GM21529 (cell line): ENCODE data around the gene NUDT9.
A peak's percentile ranks its signal among the peaks of the same experiment; 100 is the strongest.
"Not testable (repeated sequence)": the region's sequence is repeated elsewhere in the genome, so short reads cannot be mapped to it uniquely, and the experiment has no call there.

Source experiments
- ATAC-seq: cut with Tn5 transposase; IDR thresholded peaks from one replicate; pipeline ENCODE4 v1.9.1; 2021; ENCODE audit not compliant: unreplicated experiment

Gene NUDT9

GRCh38 chr4:87422104-87423052 is at the start of gene NUDT9:
NUDT9 (plus strand) TSS chr4:87422573; CDS start chr4:87422906, 333 bp downstream.
- peak; percentile 85 for ATAC-seq

DNA sequence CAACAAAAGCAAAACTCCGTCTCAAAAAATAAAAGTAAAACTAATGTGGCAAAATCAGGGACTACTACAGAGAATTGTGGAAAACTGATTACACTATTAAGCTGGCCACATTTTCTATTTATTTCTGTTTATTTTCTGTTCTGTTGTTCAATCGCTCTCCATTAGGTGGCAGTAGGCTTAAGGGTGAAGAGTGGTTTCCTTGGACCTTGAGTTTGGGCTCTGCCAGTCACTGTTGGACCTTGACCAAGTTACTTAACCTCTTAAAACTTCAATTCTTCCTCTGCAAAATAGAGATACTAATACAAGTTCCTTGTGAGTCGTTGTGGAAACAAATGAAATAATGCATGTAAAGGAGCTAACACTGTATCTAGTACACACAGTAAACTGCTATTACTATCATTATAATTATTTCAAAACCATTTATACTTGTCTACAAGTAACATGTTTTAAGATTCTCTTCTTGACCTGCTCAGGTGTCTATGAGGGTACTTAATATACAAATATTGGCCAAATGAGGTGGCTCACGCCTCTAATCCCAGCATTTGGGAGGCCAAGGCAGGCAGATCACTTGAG is 46.6 kb upstream of the NUDT9 start:
- ATAC-seq = peak; percentile 67

GRCh38 chr4:87377816-87378215 is 44.6 kb upstream of the NUDT9 start:
- no peak for ATAC-seq

DNA sequence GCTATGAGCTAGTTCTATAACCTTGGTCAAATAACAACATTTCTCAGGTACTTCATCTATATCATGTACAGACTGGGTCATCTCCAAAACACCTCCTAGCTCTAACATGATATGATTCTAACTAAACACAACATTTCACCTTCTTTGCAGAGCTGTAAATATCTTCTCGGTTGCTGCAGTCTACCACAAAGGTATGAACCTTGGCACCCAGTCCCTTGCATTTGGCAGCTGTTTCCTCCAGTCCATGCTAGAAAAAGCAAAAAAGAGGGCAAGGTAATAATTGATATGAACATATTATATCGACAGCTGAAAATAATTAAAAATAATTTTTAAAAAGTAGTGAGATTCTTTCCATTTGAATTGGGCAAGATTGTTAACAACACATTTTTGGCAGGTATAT is 40.3 kb upstream of the NUDT9 start:
- ATAC-seq = no peak

GRCh38 chr4:87382931-87383330 is 39.4 kb upstream of the NUDT9 start:
- ATAC-seq = no peak

DNA sequence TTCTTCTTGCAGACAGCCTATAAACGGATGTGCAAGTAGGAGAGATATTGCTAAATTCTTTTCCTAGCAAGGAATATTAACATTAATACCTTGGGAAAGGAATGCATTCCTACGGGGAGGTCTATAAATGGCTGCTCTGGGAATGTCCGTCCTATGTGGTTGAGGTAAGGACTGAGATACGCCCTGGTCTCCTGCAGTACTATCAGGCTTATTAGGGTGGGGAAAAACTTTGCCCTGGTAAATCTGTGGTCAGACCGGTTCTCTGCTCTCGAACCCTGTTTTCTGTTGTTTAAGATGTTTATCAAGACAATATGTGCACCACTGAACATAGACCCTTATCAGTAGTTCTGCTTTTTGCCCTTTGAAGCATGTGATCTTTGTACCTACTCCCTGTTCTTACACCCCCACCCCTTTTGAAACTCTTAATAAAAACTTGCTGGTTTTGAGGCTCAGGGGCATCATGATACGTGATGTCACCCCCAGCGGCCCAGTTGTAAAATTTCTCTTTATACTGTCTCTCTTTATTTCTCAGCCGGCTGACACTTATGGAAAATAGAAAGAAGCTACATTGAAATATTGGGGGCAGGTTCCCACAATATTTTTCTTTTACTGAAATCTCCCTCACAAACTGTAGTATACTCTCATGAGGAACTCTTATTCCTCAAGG is 37.8 kb upstream of the NUDT9 start:
- ATAC-seq = not testable (repeated sequence)

GRCh38 chr4:87387237-87387636 is 35.1 kb upstream of the NUDT9 start:
- ATAC-seq = no peak

DNA sequence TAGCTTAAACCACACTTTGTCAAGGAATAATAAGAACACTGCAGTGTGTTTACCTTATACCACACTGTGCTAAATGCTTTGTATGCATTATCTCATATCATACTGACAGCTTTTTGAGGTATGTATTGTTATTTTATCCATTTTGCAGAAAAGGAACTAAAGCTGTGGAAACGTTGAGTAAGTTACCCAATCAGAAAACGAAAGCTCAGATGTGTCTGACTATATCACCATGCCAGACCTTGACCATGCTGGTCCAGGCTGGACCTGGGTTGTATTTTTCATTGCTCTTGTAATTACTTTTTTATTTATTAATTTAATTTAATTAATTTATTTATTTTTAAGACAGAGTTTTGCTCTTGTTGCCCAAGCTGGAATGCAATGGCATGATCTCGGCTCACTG is 33.5 kb upstream of the NUDT9 start:
- ATAC-seq = no peak

GRCh38 chr4:87390055-87390454 is 32.3 kb upstream of the NUDT9 start:
- ATAC-seq = not testable (repeated sequence)

GRCh38 chr4:87390551-87390890 is 31.9 kb upstream of the NUDT9 start:
- peak; percentile 3 for ATAC-seq

DNA sequence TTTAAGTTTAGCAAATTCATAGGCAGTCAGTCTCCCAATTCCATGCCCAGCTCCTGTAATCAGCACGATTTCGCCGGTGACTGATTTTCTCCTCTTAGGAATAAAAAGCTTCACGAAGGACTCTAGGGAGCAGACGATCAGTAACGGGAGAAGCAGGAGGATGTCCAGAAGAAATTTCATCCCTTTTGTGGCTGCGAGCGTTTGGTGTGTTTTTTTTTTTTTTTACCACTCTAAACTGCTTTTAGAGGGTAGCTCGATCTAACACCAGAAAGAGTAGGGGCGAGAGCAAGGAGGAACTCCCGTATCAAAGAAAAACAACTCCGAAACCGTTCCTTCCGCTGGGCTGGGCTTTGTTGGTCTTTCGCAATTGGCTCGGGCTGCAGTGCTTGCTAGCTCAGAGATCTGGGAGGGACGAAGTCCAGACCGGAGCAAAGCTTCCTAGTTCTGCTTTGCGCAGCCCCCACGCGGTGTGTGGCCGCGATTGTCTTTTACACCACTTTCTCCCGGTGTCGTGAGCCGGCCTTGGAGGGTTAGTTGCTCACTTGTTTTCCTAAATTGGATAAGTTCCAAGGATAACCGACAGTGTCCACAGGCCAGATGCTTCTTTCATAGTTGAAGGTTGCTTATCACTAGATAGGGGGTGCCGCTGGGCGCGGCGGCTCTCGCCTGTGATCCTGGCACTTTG is 31.3 kb upstream of the NUDT9 start, which contains the start of gene HSD17B11:
TSS of gene HSD17B11 (minus strand) at position 298 of the 685 bp plus-strand sequence. CDS start at position 180, 118 bp downstream.
- peak; percentile 99 for ATAC-seq

- peak; percentile 11 for ATAC-seq
Observed at GRCh38 chr4:87391576-87392054, 30.8 kb upstream of the NUDT9 start.

DNA sequence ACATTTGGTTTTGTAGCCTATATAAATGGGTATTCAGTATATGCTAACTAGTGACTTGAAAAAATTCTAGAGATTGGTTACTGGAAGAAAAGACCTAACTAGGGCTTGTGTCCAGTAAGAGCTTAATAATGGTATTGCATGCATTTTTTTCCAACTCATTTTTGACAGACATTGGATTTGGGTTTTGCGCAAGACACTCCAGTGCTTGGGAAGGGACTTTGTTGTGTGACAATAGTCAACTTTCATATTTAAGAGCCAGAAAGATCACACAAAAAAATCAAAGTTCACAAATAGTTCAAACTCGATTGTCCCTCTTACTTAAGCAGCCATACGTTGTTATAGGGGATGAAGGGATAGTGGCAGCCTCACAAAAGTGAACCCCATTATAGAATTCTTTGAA is 30.2 kb upstream of the NUDT9 start:
- ATAC-seq = no peak

GRCh38 chr4:87395073-87395472 is 27.3 kb upstream of the NUDT9 start:
- not testable (repeated sequence) for ATAC-seq

DNA sequence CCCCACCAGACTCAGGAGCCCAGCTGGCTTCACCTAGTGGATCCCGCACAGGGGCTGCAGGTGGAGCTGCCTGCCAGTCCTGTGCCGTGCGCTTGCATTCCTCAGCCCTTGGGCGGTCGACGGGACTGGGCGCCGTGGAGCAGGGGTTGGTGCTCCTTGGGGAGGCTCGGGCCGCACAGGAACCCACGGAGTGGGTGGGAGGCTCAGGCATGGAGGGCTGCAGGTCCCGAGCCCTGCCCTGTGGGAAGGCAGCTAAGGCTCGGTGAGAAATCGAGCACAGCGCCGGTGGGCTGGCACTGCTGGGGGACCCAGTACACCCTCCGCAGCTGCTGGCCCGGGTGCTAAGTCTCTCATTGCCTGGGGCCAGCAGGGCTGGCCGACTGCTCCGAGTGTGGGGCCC is 26.5 kb upstream of the NUDT9 start:
- not testable (repeated sequence) for ATAC-seq

DNA sequence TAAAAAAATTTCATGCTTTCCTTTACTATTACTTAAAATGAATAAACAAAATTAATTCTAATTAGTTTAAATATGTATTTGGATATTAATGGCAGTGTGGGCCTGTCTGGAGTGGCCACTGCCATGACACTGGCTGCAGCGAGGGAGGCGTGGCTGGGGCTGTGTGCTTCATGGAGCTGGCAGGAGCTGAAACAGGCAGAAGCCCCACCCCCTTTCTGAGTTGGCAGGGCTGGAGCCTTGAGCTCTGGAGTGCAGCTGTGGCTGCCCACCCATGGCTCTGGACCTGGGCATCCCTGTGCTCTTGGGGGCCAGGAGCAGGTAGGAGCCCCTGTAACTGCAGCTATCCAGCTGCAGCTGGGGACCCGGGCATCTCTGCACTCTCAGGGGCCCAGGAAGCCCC is 23.2 kb upstream of the NUDT9 start:
- ATAC-seq = no peak

DNA sequence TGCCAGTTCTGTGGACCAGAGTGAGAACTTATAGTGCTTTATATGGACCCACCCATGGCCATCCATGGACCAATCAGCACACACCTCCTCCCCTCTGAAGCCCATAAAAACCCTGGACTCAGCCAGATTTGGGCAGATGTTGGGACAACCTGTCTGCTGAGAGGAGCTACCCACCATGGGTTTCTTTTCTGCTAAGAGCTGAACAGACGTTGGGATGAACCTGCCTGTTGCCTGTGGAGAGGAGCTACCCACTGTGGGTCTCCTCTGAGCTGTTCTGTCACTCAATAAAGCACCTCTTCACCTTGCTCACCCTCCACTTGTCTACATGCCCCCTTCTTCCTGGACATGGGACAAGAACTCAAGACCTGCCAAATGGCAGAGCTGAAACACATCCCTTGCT is 22.4 kb upstream of the NUDT9 start:
- no peak for ATAC-seq

DNA sequence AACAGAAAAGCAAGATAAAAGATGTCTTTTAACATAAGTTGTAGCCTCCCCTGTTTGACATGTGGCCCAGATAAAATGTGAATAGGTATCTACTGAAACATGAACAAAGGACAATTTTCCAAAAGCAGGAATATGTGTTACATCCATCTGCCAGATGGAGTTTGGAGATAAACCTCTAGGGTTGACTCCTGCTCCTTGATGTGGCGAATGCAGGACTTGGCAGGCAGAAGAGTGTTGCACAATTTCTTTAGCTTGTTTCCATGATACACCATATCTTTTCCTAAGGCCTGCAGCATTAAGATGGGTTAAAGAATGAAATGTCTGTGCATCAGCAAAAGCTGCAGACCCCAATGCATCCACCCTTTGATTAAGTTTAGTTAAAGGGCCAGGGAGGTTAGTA is 18.6 kb upstream of the NUDT9 start:
- not testable (repeated sequence) for ATAC-seq

GRCh38 chr4:87405211-87405820 is 17.1 kb upstream of the NUDT9 start:
- no peak for ATAC-seq

DNA sequence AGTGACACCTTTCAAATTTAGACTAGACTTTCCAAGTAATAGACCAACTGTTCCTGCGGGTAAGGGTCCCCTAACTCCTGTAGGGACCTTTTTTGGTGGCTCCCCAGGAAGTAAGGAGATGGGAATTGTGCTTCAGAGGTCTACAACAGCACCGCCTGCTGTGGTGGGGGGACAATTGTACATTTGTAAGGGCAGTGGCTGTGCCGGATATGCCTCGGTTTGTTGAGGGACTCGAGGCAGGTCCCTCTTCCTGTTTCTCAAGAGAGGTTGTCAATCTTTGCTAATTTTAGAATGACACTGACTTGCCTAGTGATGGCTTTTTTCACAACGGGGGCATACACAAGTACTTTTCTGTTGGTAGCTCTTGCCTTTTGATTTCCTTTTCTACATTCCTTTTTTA is 15.9 kb upstream of the NUDT9 start:
- ATAC-seq = peak; percentile 75

GRCh38 chr4:87406902-87407301 is 15.5 kb upstream of the NUDT9 start:
- ATAC-seq = not testable (repeated sequence)
